ENCODE results near the gene RCAN1.
A peak's percentile ranks its signal among the peaks of the same experiment; 100 is the strongest.
"Not testable (repeated sequence)": the region's sequence is repeated elsewhere in the genome, so short reads cannot be mapped to it uniquely, and the experiment has no call there.

Gene RCAN1

DNA sequence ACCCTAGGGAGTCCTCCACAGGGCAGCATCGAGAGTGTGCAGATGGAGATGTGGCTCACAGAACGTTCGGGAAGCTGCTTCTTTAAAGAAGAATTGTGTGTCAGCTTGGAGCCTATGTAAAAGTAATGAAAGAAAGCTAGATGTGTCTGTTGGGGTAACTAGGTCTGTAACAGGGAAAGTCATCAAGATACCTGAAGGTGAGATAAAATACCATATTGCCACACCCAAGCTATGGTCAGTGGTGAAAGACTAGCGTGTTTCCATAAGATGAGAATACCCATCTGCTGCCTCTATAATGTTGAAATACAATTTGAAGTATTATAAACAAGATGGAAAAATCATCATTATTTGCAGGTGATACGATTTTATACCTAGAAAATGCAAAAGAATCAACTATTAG is 17.5 kb downstream of the RCAN1 start:
- no peak for DNase-seq

DNA sequence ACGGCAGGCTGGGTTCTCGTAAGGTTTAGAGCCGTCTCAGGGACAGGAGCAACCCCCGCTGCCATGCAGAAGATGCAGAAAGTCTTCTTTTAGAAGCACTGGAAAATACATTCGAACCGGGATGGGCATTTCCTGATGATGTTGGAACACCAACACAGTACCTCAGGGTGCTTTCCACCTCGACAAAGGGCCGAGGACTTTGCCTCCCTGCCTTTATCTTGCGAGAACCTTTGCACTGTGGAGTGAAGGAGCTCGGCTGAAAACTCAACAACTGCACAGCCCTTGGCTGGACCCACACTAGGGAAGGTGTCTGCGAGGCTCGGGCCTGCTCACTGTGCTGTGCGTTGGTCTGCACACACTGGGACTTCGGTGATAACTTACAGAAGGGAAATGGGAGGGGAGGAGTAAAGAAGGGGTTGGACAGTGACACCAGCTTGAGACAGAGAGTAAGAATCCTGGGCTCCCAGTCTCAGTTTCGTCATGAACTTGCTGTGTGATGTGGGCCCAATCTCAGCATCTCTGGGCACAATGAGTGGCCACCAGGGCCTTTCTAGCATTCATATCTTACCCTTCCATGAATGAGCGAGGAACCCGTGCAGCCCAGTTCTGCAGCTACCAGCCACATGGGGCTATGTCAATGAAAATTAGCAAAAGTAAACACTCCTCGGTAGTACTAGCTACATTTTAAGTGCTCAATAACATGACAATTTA is 18.2 kb downstream of the RCAN1 start:
- DNase-seq, result no peak

DNA sequence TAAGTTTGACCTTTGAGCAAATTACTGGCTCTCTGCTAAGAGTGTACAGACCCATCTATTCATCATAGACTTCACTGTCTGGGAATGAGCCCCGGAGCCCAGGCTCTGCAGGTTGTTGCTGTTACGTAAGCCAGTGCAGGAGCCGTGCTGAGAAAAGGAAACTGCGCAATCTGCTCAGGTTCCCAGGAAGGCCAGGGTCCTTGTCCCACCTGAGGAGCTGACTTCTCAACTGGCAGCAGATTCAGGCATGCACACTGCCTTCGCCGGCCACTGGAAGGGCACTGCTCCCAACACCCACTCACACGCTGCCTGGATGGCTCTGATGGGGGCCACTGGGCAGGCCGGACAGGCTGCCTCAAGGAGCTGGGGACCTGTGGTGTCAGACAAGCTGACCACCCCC is 19.5 kb downstream of the RCAN1 start:
- DNase-seq, result no peak

DNA sequence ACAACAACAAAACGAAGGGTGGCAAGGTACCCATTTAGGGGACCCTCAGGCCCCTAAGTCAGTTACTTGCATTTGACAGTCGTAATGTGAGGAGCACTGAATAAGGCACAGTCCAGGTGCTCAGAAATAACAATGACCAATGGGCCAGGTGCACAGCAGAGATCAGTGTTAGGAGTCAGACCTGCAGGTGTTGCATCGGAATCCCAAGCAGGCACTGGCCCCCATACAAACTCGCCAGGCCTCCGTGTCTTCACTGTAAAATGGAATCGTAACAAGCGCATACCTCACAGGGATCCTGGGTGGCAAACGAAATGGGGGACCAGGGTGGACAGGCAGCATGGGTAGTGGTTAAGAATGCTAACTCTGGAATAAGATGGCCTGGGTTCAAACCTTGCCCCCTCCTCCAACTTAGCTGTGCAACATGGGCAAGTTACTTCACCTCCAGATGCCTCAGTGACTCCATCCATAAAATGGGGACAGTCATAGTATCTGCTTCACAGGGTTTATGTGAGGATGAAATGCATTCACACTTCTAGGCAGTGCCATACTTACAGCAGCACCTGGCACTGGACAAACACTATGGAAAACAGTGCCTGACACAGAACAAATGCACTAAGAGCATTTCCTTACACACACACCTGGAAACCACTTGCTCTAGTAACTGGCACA is 20.2 kb downstream of the RCAN1 start:
- no peak for DNase-seq

DNA sequence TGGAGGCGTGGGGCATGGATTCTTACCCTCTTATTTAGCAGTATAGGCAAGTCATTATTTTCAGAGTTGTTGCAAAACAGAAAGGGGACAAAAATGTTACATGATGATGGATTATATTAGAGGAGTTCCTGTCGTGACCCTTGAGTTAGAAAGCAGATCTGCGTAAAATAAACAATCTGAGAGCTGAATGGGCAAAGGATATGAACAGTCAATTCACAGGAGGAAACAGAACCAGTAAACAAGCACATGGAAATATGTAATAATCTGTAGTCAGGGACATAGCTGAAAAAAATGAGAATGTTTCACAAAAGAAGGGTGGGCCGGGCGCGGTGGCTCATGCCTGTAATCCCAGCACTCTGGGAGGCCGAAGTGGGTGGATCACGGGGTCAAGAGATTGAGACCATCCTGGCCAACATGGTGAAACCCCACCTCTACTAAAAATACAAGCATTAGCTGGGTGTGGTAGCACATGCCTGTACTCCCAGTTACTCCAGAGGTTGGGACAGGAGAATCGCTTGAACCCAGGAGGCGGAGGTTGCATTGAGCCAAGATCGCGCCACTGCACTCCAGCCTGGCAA is 20.9 kb downstream of the RCAN1 start:
- no peak for DNase-seq

DNA sequence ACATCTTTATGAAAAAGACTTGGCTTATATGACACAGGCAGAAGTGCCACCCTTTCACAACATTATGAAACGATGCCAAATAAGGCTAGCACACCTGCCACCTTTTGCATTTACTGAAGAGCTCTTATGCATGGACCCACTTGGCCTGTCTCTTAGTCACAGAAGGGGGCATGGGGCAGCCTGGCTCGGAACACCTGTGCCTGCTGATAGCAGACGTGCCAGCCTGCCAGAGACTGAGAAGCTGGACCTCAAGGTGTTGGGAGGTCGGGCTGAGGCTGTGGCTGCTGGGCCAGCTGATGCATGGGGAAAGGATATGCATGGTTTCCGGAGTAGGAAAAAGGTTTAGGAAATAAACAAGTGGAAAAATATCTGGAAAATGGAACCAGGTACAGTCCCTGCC is 21.5 kb downstream of the RCAN1 start:
- no peak for DNase-seq

DNA sequence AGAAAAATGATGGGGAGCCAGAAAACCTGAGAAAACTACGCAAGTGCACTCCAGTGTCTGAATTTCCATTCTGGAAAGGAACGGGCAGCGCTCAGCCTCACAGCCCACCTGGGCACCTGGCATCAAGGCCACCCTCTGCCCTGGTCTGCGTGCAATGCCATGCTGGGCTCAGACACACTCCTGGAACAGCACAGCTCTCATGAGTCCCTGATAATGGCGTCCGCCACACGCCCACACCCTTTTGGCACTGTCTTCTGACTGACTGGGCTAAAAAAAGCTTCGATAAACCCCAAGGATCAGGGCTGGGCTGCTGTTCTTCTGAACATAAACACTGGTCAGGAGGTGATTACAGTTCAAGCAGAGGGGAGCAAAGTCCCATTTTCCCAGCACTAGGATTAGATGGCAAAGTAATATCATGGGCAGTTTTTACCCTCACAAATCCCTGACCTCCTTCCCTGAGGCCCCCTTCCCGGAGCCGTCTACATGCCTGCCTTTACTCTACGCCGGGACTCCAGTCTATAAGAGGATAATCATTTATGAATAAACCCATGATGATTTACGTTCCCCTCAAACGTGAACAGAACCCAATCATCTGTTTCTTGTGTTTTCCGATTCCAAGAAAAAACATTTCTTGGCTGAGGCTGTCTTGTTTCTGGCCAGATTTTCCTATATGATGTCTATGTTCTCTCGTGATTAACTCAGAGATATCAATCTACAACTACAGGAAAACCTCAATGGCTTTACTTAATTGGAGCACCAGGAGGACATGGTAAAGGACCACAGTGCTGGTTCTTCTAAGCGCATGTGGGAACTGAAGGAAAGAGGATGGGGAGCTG is 22.6 kb downstream of the RCAN1 start:
- DNase-seq, result no peak

DNA sequence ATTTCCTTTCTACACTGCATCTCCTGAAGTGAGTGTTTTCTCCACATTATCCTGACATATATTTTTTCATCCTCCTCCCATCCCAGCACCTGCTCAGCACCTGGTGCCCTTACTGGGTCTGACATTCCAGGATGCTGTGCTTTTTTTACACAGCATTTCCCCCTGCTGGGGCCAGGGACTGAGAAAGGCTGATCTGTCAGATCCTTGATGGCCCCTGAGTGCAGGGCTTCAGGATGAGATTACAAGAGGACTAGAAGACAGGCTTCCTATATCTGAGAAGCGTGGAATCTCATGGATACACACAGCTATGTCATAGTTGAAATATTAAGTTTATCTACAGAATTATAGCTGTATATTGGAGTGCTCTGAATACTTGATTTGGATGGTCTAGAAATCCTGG is 24.4 kb downstream of the RCAN1 start:
- DNase-seq, result no peak

DNA sequence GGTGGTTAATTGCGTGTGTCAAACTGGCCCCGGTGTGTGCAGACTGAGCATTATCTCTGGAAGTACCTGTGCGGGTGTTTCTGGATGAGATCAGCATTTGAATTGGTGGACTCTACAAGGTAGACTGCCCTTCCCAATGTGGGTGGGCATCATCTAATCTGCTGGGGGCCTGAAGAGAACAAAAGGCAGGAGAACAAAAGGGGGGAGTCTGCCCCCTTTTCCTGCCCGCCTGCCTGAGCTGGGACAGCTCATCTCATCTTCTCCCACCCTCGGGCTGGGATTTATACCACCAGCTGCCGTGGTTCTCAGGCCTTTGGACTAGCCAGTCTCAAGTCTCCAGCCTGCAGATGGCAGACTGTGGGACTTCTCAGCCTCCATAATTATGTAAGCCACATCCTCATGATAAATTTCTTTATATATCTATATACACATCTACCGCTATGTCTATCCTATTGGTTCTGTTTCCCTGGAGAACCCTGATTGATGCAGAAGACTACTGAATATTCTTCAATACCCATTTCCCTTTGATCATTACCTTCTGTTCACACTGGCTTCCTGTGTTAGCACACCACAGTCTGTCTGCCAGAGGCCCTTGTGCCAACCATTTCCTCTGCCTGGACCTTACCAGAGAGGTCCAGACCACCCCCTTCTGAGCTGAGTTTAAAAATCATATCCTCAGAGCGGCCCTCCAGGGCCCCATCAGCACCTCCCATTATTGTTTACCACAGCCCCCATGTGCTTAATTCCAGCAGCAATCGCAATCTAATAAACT is 25.2 kb downstream of the RCAN1 start:
- DNase-seq, result no peak

DNA sequence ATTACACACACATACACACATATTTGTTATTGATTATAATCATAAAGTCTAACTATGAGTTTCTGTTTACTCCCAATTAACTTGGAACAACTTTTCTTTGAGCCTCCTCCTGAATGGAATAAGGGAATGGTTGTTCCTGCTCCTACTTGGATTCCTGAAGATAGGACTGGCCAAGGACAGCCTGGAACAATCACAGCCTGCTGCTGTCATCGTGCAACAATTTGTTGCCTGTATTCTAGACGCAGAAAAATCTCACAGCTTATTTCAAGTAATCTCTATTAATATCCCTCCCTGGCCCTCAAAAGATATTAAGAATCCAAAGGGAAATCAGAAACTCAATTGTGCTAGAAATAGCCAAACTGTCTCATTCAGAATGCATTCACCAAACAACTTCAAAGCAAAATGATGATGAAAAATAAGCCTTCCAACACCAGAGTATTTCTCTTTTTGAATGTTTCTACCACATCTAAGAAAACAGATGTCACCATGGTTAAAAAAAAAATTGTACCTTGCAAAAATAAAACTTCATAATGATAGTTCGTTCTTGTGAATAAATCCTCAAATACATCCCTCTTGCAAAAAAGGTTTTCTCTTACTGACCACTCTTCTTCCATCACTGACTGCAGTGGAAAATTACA is 30.9 kb downstream of the RCAN1 start:
- peak; percentile 40 for DNase-seq

DNA sequence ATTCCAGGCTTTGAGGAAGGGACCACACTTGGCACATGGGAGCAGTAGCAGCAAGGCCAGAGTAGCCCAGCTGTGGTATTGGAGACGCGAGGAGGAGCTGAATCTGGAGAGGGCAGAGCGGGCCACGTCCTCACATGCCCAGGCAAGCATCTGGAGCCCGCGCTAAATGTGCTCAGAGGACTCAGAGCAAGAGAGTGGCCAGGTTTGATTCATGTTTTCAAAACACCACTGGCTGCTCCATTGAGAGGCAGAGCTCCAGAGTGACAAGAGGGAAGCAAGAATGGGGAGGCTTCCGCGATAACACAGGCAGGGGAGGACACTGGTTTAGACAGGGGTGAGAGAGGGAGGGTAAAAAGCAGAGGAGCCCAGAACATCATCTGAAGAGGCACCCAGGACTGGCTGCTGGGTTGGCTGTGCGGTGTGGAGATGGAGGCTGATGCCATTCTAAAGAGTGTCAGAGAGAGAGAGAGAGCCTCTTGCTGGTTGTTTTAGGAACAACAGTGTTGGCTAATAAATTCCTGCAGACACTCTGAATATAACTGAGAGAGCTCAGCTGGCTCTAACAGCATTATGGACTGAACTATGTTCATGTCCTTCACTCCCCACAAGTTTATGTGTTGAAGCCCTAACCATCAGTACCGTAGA is 32.3 kb downstream of the RCAN1 start:
- DNase-seq, result peak; percentile 75

DNA sequence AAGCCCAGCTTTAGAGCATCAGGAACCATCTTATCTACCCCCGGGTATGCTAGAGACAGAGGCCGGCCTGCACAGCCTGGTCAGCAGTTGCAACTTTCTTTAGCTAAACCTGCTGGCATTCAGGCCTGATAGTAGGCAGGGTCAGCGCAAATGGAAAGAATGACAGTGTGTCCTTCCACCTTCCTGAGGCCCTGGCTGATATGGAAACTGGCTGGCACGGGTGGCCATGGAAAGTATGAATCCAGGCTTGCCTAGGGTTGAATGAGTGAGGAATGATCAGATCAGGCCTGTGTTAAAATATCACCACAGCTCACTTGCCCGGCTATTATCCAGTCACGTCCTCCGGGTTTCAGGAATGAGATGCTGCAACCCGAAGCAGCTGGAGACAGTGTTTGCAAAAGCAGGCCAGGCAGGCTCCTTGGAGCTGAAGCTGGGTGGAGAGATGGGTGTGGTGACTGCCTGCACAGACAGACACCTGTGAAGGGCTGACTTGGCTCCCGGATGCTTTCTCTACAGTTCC is 34.7 kb downstream of the RCAN1 start:
- DNase-seq, result no peak

DNA sequence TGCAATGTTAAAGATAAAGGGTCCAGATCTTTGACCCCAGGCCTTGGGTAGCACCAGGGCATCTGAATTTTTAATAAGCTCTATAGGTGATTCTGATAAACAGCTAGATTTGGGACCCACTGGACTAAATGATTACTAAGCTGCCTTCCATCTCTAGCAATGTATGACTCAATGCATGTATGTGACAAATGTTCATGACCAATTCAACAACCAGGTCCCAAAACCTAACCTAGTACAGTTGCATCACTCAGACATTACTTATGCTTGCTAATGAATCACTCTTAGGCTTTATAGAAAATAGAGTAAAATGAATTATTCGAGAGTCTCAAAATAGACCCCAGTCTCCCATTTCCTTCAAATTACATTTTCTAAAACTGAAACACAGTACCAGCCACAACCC is 35.5 kb downstream of the RCAN1 start:
- peak; percentile 91 for DNase-seq

DNA sequence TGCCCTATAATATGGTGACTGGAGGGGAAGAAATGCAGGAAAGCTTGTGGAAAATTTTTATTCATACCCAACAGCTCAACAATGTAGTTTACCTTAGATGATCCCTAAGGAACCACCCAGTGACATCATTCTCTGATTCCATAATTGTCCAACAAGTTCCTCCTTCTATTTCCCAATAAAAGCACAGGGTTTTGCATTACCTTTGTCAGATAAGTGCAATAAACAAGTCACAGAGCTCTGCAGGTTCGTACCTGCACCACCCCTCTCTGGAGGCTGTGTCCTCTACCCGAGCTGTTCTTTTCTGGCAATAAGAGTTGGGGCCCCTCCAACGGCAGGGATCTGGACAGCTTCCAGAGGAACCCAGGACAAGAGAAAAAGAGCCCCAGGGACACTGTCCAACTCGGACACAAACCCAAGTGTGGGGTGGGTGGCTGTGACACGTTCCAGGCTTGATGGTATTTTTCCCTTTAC is 38.8 kb downstream of the RCAN1 start:
- DNase-seq, result peak; percentile 70

DNA sequence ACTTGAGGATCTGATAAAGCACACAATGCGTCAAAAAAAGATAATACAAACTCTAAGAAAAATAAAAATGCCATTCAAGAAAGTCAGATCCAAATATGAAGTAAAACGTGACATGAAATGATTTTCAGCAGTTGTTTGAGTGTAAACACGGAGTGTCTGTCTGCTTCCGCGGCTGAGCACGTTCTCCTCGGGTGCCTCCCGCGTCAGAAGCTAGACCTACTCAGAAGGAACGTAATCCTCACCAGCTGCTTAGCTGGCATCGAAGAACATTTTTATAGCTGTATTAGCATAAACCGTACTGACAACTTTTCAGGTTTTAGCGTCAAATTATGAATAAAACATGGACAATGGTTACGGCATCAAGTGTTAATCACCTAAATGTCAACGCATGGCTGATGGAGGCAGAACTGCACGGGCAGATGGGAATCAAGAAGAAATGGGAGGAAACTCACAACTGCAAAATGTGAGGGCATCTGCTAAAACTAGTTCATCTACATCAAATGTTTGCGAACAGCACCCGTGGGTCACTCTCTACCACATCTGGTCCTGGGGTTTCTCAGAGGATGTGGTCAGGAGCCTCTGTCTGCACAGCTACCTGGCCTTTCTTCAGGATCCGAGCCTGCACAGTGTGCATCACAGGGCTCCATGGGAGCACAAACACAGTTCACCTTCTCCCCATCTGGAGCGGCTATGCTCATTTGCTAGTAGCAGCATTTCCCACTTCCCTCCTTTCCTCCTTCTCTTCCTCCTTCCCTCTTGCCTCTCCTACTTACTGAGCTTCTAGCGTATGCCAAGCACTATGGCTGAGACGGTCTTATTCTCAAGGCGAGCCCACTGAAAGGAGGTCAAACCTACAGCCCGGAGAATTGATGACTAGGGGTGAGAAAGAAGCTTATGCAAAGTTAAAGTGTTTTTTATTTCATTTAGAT is 40.0 kb downstream of the RCAN1 start:
- DNase-seq, result peak; percentile 34

DNA sequence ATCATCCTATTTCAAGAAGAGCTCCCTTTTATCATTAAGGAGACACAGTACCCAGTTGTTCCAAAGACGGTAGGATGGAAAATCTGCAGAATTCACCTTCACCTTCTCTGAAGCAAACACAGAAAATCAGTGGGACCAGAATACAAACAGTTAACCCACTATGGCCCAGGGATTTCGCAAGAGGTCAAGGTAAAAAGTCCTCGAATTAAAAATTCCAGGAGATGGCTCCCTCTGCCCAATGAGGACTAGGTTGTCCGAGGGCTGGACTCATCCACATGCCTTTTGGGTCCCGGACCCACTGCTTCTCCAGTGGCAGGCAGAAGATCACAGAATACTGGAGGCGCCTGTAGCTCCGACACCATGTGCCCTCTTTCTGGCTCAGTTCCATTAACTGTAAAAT is 42.9 kb downstream of the RCAN1 start:
- DNase-seq, result no peak

DNA sequence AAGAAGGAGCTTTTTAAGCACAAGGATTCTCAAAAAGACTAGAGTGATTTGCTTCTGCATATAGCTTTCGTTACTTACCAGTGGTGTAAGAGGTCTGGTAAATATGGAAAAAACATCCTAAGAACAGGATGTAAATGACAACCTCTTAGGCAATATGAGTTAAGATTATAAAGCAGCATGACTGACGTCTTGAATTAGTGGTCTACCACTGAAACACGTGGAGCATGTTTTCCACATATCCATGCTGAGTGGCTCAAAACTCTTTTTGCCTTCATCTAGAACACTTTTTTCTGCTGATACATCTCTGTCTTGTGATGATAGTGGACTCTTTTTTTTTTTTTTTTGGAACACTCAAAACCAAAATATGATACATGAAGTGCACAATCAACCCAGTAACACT is 44.6 kb downstream of the RCAN1 start:
- peak; percentile 44 for DNase-seq

DNA sequence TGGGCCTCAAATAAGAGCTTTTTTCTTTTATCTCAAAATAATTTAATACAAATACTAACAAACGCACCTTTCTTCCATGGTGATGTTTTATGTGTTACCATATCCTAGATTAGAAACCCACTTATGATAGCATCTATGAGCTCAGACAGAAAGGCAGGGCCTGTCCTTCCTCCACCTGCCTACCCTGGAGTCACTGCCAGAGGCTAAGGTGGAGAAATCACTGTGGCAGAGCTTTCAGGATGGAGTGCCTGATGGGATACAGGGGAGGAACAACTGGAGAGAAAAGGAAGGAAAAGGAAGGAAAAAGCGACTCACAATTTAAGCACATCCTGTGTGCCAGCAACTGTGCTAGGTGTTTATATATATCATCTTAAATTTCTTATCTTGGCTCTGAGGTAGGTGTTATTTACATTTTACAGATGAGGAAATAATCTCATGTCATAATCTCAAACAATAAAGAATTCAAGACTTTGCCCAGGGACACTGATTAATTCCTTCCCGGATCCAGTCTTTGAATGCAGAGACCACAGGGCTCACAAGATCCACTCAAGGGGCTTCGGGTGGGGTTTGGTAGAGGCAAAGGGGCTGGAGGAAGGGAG is 45.4 kb downstream of the RCAN1 start:
- no peak for DNase-seq

DNA sequence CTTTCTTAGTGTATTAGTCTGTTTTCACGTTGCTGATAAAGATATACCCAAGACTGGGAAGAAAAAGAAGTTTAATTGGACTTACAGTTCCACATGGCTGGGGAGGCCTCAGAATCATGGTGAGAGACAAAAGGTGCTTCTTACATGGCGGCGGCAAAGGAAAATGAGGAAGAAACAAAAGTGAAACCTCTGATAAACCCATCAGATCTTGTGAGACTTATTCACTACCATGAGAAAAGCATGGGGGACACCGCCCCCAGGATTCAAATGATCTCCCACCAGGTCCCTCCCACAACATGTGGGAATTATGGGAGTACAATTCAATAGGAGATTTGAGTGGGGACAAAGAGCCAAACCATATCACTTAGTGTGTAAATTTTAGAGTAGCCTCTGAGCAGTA is 46.1 kb downstream of the RCAN1 start:
- not testable (repeated sequence) for DNase-seq
